Myocyte (in vitro differentiated cells): ENCODE data around the gene EXOG. TPM values are rescaled to one million over a fixed set of nuclear protein-coding genes. Genes with fewer than 3 reads are reported as not detected.

Experiments used
- DNase-seq: peaks from one replicate; pipeline ENCODE4 v3.0.0-alpha.2; 2012; ENCODE audit warnings: low read depth
- total RNA-seq: library from RNA; depleted of rRNA; stranded (reverse); fragments of >200 nt; gene quantifications from 2 replicates; pipeline ENCODE4 v1.2.3, GENCODE V29; 2014

The EXOG gene
- total RNA-seq, 1 donor from 2014 or later = 30.3 TPM

DNA sequence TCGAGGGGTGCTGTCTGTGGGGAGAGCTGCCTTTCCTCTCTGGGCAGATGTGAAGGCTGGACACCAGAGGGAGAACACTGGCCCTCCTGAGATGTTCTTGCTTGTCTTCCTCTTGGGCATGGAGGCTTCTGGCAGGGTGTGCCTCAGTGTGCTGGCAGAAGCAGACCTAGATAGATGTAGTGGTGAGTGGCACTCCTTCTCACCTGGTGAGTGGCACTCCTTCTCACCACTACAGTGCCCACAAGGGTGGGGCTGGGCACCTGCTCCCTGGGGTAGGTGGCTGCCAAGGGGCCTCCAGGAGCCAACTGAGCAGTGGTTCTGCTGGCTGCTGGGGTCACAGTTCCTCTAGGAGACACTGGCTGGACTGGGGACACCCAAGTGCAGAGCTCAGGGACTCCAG is 23.8 kb upstream of the EXOG start:
- DNase-seq = peak; percentile 31

DNA sequence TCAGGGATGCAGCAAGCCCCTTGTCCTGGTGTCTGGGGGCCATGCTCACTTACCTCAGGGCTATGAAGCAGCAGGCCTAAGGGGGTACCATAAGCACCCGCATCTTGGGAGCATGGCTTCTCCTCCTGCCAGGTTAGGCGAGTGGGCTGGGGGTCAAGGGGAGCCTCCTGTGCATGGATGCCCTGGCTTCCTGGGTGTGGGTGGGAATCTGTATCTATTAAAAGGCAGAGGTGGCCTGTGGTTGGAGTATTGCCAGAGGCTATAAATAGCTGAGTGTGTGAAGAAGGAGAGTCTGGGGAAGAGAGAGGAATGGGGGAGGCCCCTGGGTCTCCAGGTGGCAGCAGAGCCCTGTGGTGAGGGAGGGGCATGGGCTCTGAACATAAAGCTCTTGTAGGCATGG is 22.9 kb upstream of the EXOG start:
- DNase-seq = peak; percentile 51

DNA sequence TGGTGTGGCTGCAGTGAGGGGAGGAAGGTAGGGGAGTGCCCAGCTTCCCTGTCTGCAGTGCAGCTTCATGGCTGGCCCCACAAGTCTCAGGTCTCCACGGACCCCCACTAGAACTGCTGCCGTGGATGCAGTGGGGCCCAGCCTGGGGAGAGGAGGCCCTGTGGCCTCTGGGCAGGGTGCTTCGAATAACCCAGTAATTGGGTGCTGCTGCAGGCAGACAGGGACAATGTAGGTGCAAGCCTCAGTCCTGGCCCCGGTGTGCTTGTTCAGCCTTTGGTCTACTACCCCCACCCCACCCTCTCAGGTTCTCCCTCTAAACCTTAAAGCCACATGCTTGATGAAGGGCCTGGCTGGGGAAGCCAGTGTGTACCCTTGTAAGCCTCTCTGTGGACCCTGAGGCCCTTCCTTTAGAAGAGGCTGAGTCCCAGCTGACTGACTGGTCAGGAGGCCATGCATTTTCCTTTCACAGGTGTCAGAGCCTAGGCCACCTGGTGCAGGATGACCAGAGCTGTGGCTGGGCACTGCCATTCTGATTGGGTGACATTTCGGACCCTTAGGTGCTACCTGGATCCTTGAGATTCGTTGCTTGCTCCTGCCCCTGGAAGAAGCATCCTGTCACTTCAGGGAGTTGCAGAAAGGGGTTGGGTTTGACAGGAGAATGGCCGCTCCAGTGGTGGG is 21.1 kb upstream of the EXOG start:
- no peak for DNase-seq

DNA sequence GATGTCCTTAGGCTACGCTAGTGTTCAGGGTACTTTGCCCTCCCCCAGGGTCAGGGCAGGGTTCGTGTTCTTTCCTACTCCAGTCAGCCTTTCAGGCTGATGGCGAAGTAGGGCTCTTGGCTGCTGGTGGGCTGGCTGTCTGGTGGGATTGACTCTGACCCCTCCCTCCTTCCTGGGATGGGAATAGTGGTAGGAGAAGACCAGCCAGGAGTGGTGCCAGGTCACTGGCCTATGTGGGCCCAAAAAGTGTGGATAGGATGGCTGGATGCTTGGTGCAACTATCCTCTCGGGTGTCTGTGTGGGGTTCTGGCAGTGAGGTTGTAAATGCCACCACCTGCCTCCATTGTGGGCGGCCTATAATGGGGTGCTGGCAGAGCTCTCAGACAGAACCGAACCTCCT is 20.4 kb upstream of the EXOG start:
- DNase-seq = no peak

DNA sequence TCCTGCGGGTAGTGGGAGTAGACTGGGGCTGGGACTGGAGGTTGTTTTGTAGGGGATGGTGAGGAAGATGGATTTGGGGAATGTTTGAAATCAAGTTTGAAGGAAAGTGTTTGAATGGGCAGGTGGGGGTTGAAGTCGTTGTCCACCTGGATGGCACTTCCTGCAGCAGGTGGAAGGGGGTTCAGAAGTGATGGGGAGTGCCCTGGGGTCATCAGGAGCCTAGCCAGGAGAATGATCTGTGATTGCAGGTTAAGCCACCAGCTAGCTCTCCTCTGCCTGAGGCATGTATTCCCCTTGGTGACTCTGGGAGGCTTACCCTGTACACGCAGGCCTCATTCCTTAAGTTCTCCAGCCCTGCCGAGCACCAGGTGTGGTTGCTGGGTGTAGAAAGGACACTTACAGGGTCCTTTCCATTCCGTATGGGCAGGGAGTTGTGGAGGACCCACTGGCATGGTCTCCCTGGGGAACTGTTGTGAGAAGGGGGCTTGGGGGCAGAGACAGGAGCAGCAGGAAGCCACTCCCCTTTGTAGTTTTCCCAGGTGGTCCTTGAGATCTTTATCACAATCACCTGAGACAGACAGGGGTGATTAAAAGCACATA is 19.9 kb upstream of the EXOG start:
- DNase-seq = no peak

DNA sequence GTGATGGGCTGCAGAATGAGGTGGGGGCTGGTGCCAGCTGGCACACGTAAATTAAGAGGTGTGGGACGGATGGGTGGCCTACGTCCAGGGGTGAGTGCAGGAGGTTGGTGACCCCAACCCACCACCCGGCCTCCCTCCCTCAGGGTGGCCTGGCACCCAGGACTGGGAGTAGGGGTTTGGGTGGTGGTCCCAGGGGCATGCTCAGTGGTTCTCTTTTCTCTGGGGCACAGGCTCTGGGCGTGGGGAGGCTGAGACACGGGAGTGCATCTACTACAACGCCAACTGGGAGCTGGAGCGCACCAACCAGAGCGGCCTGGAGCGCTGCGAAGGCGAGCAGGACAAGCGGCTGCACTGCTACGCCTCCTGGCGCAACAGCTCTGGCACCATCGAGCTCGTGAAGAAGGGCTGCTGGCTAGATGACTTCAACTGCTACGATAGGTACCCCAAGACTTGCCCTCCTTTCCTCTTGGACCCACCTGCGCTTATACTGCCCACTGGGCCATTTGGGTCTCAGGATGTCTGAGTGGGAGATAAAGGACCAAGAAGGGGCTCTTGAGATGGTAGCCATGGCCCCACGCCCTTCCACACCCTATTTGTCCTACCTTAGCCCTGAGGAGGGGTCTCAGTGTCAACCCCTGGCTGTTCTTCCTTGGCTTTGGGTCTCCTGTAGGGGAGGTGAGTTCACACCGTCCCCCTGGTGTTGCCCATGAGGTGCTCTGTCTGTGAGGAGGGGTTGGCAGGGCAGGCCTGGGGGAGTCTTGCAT is 18.9 kb upstream of the EXOG start:
- no peak for DNase-seq

DNA sequence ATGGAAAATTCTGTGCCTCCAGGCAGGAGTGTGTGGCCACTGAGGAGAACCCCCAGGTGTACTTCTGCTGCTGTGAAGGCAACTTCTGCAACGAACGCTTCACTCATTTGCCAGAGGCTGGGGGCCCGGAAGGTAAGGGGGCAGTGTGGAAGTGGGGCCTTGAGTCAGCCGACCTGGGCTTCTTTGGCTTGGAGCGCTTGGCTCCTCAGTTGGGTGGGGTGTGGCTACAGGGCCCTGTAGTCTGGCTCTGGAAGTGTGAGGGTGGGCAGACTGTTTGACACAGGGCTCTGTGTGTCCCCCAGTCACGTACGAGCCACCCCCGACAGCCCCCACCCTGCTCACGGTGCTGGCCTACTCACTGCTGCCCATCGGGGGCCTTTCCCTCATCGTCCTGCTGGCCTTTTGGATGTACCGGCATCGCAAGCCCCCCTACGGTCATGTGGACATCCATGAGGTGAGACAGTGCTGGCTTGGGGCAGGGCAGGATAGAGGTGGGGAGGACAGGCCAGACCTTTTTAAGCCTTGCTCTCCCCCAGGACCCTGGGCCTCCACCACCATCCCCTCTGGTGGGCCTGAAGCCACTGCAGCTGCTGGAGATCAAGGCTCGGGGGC is 18.2 kb upstream of the EXOG start:
- no peak for DNase-seq

DNA sequence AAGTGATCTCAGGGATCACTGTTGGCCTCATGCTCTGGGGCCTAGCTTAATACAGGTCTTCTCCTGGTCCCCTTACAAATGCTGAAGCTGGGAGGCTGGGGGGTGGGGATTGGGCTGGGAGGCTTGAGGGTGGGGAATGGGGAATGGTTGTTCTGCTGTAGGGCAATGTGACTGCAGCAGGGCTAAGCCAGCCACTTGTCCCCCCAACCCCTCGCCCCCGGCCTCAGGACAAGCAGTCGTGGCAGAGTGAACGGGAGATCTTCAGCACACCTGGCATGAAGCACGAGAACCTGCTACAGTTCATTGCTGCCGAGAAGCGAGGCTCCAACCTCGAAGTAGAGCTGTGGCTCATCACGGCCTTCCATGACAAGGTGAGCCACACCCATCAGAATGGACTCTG is 17.2 kb upstream of the EXOG start:
- DNase-seq = no peak

DNA sequence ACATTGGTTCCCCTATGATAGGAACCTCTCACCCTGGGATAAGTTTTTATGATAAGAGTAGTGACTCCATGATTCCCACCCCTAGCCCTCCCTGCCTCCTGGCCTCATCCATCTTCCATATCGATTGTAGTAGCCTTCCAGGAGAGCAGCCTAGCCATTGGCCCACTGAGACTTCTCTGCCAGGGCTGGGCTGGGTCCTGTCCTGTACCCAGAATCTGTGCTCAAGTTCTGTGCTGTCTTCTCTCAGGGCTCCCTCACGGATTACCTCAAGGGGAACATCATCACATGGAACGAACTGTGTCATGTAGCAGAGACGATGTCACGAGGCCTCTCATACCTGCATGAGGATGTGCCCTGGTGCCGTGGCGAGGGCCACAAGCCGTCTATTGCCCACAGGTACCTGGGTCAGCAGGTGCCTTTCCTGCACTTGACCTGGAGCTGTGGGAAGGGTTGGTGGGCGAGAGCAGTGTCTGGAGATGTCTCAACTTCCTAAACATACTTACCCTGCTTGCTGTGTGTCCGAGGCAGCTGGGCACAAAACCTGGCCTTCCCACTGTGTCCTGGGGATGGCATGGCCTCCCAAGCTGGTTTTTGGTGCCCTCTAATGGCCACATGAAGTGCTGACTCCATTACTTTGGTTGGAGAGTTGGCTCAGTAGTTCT is 16.6 kb upstream of the EXOG start:
- DNase-seq = peak; percentile 81

DNA sequence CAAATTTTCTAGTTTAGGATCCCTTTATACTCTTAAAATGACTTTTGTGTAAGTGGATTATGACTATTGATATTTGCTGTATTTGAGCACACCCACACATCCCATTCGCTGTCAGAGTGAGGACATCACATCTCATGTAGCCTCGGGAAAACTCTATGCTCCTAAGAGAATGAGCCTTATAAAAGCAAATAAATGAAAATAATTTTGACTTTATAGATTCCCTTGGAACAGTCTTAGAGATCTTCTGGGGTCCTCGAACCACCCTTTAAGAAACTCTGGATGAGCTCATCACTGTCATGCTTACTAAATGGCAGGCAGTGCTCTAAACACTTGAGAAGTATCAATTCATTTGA is 16.1 kb upstream of the EXOG start:
- DNase-seq = no peak

DNA sequence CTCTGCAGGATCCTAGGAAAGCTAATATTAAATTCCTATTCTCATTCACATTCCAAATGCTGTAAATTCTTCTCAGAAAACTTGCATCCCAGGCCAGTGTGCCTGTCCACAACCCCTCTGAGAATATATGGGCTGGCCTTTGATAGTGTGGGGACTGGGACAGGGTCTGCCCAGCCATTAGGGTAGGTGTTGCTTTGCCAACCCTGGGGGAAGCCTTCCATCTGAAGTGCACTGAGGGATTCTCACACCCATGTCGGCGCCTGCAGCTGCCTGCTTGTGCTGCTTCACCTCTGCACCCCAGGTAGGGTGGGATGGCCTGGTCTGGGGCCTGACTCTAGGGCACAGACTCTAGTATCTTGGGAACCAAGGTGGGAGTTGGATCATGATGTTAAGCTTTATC is 15.2 kb upstream of the EXOG start:
- no peak for DNase-seq

DNA sequence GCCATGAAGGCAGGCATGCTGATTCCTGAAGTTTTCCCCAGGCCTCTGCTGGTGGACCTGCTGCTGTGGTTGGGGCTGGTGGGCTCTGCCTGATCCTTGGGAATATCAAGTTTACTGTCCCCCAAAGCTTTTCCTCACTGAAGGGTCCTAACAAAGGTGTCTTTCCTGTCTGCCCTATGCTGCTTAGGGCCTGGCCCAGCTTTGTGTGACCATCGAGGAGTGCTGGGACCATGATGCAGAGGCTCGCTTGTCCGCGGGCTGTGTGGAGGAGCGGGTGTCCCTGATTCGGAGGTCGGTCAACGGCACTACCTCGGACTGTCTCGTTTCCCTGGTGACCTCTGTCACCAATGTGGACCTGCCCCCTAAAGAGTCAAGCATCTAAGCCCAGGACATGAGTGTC is 13.2 kb upstream of the EXOG start:
- no peak for DNase-seq

DNA sequence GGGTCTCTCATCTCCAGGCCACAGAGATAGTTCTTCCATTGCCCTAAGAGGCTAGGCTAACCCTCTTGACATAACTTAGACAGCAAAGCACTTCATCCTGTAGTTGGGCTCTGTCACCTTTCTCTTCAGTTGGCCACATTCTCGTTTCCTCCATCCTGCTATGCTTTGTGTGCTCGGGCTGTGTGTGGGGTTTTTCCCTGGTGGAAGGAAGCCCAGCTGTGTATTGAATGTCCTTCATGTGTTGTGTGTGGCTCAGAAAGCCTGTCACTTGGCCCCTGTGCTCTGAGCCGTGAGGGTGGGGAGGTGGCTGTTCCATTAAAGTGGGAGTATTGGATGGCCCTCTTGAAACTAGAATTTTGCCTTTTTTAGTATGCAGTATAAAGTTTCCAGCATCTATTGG is 8.8 kb upstream of the EXOG start:
- no peak for DNase-seq

DNA sequence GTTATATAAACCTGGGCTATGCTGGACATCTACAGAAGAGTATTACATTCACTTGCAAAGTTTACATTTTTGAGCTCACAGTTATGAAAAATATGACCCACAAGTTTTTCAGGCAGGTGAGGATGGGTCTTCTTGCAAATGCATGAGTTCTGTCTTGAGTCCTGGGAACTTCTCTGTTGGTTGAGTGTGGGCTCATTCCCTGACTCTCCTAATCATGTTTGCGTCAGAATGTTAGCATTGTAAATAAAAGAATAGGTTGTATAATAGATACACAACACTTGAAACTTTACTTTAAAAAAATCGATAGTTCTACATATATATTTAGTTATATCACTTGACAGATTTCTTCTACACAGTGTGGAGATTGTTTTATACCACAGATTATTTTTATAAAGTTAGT is 7.2 kb upstream of the EXOG start:
- no peak for DNase-seq

DNA sequence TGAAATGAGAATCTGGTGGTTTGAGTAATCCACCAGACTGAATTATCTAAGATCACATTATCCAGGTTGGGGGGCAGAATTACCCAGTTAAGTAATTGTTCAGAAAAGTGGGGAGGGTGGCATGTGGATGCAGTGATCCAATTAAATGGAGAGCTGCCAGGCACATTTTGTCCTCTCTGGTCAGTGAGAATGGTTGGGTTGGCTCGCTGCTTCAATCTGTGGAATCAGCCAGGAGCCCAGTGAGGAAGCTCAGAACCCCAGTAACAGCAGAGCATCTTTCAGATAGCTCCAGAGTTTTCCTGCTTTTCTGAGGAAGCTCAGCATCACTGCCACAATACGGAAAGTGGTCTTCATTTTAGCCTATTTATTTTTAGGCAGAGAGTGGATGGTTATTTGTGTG is 6.4 kb upstream of the EXOG start:
- no peak for DNase-seq

DNA sequence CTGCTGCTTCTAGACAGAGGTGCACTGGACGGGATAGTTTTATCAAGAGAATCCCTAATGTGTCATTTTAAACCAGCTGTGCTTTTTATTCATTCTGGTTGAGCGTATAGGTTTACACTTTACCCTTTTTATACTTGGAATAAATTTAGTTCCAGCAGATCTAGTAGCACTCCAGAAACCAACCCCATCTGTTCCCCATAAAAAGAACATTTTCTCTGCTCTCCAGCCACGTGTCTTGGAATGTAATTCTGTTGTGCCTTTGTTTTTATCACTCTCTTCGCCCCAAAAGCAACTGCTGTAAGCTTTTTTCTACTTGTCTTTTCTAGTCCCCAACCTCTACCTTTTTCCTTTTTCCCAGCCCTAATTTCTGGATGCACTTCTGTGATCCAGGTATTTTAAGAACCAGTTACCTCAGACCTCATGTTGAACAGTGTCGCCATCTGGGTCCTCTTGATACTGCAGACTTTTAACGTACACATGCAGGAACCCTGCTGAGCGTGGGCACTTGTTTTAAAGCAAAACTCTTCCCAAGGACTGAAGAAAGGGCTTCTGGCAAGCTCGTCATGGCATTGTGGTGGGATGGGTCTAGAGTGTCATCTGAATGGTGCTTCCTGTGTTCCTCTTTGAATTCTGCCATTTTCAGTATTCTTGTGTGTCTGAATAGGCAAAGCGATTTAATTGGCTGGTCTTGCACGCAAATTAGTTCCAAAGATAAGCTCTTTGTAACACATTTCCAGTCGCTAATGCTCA is 5.7 kb upstream of the EXOG start:
- no peak for DNase-seq

DNA sequence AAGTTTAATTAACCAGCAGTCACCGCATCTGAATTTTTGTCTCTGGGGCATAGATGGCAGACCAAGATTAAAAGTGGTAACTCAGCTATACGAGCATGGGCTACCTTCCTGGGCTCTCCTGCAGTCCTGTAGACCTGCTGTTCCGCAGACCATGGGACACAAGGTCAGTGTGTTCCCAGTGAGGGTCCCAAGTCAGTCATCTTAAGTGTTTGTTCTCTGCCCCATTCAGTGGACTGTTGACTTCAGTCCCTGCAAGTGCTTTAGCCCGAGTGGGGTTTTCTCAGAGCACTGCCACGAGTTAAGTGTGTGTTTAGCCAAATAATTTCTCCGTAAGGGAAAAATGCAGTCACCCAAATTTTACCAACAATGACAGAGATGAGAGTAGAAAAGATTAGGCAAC is 4.9 kb upstream of the EXOG start:
- DNase-seq = no peak

DNA sequence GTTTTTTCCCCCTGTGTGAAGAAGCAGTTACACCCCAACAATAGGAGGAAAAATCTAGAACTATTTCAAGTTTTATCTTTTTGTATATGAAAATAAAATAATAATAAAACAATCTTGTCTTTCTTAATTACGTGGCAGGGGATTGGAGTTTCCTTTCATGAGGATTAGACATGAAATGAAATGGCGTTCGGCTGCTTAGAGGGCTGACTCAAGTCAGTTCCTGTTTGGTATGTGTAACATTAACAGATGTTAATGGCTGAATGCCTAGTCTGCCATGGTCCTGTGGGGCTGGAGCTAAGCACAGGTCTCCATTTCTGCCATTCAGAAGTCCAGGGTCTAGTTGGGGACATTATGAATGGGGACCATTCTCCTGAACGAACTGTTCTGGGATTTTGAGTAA is 3.1 kb upstream of the EXOG start:
- DNase-seq = peak; percentile 56

DNA sequence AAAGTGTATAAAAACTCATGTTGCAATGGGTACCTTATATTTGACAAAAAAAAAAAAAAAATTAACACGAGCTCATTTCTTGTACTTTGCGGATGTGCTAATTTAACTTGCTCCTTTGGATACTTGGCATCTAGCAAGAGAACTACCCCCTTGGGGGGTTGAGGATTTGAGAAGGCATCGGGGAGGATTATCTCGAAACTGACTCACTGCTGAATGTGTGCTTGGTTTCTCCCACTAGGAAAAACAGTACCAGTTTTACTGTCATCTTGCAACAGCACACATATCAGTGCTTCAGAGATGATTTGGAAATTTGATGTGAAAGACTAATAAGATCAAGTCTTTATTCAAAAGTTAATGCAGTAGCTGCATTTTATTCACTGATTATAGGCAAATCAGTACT is 891 bp downstream of the EXOG start:
- peak; percentile 51 for DNase-seq

DNA sequence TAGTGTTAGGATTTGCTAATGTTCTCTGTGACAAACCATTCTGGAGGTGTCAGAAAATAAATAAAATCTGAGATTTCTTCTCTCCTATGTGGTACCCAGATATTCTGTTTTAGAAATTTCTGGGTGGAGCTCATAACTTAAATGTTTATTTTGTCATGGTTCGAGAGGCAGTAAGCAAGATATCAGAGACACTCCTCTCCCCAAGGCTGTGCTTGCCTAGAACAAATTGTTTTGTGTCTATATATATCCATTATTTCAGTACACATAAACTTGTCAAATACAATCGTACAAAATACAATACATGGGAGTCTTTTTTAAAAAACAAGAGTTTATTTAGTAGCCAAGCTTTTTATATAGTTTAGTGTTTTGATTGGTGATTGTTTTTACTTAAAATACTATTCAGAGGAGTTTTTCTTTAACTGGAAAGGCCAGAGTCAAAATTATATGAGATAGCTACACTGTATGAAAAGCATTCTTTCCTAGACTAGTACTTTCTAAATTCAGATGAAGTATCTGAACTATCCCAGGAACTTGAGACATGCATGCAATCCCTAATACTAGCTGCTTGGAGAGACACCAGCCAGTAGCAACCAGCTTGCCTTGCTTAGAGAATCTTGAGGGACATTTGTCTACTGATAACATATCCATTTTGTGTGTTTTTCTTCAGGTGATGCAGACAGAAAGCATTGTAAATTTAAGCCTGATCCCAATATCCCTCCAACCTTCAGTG is 4.7 kb downstream of the EXOG start:
- peak; percentile 65 for DNase-seq
